Omental fat pad (tissue), 4 donors: ENCODE data around the gene TCAF1. TPM values are rescaled to one million over a fixed set of nuclear protein-coding genes. Genes with fewer than 3 reads are reported as not detected.
"Not testable (repeated sequence)": the region's sequence is repeated elsewhere in the genome, so short reads cannot be mapped to it uniquely, and the experiment has no call there.

Experiments
- ATAC-seq: fragments of 150-250 bp; one replicate; pipeline ENCODE4 v1.9.1; 2016; ENCODE audit warnings: mild to moderate bottlenecking, moderate library complexity; ENCODE audit not compliant: low FRiP score
- DNase-seq: peaks from one replicate; pipeline ENCODE4 v3.0.0-alpha.2; 2019; ENCODE audit warnings: low spot score
- total RNA-seq, 4 donors: library from RNA; depleted of rRNA; stranded (reverse); fragments of >200 nt; gene quantifications; one replicate each; pipeline ENCODE4 v1.1.0, GENCODE V29; 2016

The TCAF1 gene
- total RNA-seq, 4 donors from 2014 or later, result 29.3 to 67.4 (median 56.3) TPM

DNA sequence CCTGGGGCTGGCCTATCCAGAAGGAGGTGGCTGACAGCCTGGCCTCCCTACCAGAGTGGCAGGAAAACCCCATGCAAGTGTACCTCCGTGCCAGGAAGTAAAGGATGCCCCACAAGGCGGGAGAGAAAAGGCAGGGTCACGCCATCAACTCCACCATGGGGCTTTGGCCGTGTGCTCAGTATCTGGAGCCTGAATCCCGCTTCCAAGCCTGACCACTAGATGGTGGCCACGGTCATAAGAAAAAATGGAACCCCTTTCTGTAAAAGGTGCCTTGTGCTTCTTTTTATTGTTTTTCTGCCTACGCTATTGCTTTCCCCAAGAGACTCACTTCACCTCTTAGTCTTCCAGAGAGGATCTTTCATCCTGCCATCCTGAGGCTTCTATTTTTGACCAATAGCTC, 84.1 kb downstream of the TCAF1 start:
- not testable (repeated sequence) for DNase-seq, ATAC-seq

DNA sequence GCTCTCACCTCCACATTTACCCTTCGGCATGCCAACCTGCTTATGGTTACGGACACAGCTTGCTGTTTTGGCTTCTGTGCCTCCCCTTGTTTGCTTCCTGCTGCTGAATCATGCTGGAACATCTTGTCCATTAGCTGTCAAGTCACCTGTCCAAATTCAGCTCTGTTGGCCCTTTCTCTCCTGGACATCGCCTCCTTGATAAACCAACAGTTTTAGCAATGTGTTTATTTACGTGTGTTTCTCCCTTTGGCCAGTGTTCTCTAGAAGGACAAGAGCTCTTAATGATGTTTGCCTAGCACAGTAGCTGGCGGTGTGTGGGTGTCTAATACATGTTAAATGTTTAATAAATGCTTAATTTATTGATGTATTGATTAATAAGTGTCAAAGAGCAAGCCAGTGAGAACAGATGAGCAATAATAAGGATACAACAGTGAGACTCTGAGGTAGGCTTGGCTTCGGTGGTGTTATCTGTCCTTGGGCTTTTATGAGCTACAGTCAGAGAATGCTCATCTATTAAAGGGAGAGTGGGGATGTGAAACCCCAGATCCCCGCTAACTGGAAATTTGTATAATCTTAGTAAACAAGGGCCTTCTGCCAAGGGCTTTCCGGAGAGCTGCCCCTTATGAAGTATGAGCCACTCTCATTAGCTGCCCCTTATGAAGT, 85.4 kb downstream of the TCAF1 start:
- DNase-seq, ATAC-seq: not testable (repeated sequence)

- DNase-seq, ATAC-seq: not testable (repeated sequence)
Measured at GRCh38 chr7:143810639-143811038, 91.3 kb downstream of the TCAF1 start.

DNA sequence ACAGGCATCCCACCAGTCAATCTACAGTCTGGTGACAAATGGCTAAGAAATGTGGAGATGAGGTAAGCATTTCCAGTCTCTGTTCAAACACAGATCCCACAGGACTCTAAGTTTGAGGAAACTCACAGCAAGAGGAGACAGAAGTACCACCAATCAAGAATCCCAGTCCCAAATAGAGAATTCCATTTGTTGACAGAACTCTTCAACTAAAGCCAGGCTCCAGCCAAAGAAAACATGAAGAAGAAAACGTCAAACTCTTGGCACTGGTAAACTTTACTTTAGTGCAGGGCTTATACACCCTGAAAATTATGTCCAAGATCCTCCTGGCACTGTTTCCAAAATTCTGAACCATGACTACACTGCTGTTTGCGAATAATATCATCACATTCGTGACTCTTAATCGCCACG, 95.3 kb downstream of the TCAF1 start:
- peak; percentile 83 for ATAC-seq
- not testable (repeated sequence) for DNase-seq

Other genes with a start within 250 kb of the TCAF1 start
- gene CTAGE6, start 144.5 kb downstream of the TCAF1 start, total RNA-seq, result 1 to 10 TPM in 1 of 4 donors, under 1 TPM in 2, not detected in 1; 0.38 to 3.3 (median 0.48) TPM
- gene OR2F2, start 33.1 kb upstream of the TCAF1 start, total RNA-seq, result not detected
- not detected for gene OR2F1, start 52.7 kb upstream of the TCAF1 start, total RNA-seq
- not detected for gene OR6B1, start 98.1 kb upstream of the TCAF1 start, total RNA-seq
- not detected for gene OR2A5, start 146.8 kb upstream of the TCAF1 start, total RNA-seq
- not detected for gene OR2A25, start 167.6 kb upstream of the TCAF1 start, total RNA-seq
- not detected for gene OR2A12, start 184.1 kb upstream of the TCAF1 start, total RNA-seq
- not detected for gene OR2A2, start 207.4 kb upstream of the TCAF1 start, total RNA-seq
- gene OR2A14, start 221.0 kb upstream of the TCAF1 start, total RNA-seq, result not detected